A549 (cell line): ENCODE data around the gene MPRIP. TPM values are rescaled to one million over a fixed set of nuclear protein-coding genes. Genes with fewer than 3 reads are reported as not detected.

ENCODE experiments used
- BCL3 ChIP-seq: fragments of >200 bp; sonication (Bioruptor Twin); formaldehyde crosslinking; IDR thresholded peaks from 3 replicates; pipeline ENCODE4 v1.6.1; 2016
- CHD4 ChIP-seq: fragments of 200-600 bp; sonication (generic); IDR thresholded peaks from 2 replicates; pipeline ENCODE4 v1.6.1; 2016; ENCODE audit warnings: antibody characterized with exemption, mild to moderate bottlenecking, borderline replicate concordance
- E2F6 ChIP-seq: IDR thresholded peaks from 2 replicates; pipeline ENCODE4 v1.6.1; 2012; ENCODE audit warnings: low read depth, borderline replicate concordance
- ELK1 ChIP-seq: fragments of 150-350 bp; IDR thresholded peaks from 2 replicates; pipeline ENCODE4 v1.6.1; 2014; ENCODE audit warnings: low read depth, mild to moderate bottlenecking, low read length
- FOSL2 ChIP-seq, 2 experiments: fragments of 450-650 bp in 1 of 2; fragments of >200 bp in 1 of 2; sonication (Bioruptor Twin) in 1 of 2; formaldehyde crosslinking; IDR thresholded peaks; 2 replicates each; pipeline versions ENCODE4 v1.5.0 to v1.6.1; 2016 to 2020; ENCODE audit warnings: mild to moderate bottlenecking in 1 of 2, moderate library complexity in 1 of 2
- GATA3 ChIP-seq: IDR thresholded peaks from 2 replicates; pipeline ENCODE4 v1.6.1; 2012; ENCODE audit warnings: borderline replicate concordance
- HEYL ChIP-seq: fragments of 250-450 bp; sonication (Bioruptor Pico); IDR thresholded peaks from 2 replicates; pipeline ENCODE4 v1.8.0; 2021; ENCODE audit warnings: mild to moderate bottlenecking, moderate library complexity
- HMGXB4 ChIP-seq: fragments of 250-450 bp; sonication (Bioruptor Pico); IDR thresholded peaks from 2 replicates; pipeline ENCODE4 v1.5.0; 2021; ENCODE audit warnings: mild to moderate bottlenecking, moderate library complexity, borderline replicate concordance
- HOXB5 ChIP-seq: fragments of 250-450 bp; sonication (Bioruptor Pico); IDR thresholded peaks from 2 replicates; pipeline ENCODE4 v1.5.0; 2020; ENCODE audit warnings: mild to moderate bottlenecking, moderate library complexity
- JUN ChIP-seq, 2 experiments: fragments of >200 bp; sonication (Bioruptor Twin); formaldehyde crosslinking; IDR thresholded peaks; 2 replicates in 1 of 2; 3 replicates in 1 of 2; pipeline ENCODE4 v1.6.1; 2016 to 2017
- MAX ChIP-seq: IDR thresholded peaks from 2 replicates; pipeline ENCODE4 v1.6.1; 2012
- NR3C1 ChIP-seq: fragments of >200 bp; sonication (Bioruptor Twin); formaldehyde crosslinking; IDR thresholded peaks from 3 replicates; pipeline ENCODE4 v1.6.1; 2017
- RAD21 ChIP-seq, 2 experiments: fragments of >200 bp in 1 of 2; sonication (Bioruptor Twin) in 1 of 2; formaldehyde crosslinking in 1 of 2; IDR thresholded peaks in 1 of 2; conservative IDR thresholded peaks in 1 of 2; 2 replicates in 1 of 2; 3 replicates in 1 of 2; pipeline ENCODE4 v1.6.1; 2012 to 2018; ENCODE audit warnings: inconsistent platforms in 1 of 2
- REST ChIP-seq: fragments of 200-600 bp; sonication (generic); IDR thresholded peaks from 2 replicates; pipeline ENCODE4 v1.6.1; 2016; ENCODE audit warnings: antibody characterized with exemption, mild to moderate bottlenecking, moderate library complexity
- SMC3 ChIP-seq: fragments of >200 bp; sonication (Bioruptor Twin); formaldehyde crosslinking; IDR thresholded peaks from 3 replicates; pipeline ENCODE4 v1.6.1; 2018; ENCODE audit warnings: inconsistent platforms
- SREBF2 ChIP-seq: fragments of 450-650 bp; IDR thresholded peaks from 2 replicates; pipeline ENCODE4 v1.6.1; 2014; ENCODE audit warnings: mild to moderate bottlenecking, moderate library complexity
- TFCP2L1 ChIP-seq: fragments of 250-450 bp; sonication (Bioruptor Pico); IDR thresholded peaks from 2 replicates; pipeline ENCODE4 v1.5.0; 2021; ENCODE audit warnings: mild to moderate bottlenecking
- USF2 ChIP-seq: fragments of 450-650 bp; IDR thresholded peaks from 2 replicates; pipeline ENCODE4 v1.6.1; 2014; ENCODE audit warnings: antibody characterized with exemption
- ZNF302 ChIP-seq: fragments of 250-450 bp; sonication (Bioruptor Pico); IDR thresholded peaks from 2 replicates; pipeline ENCODE4 v1.9.0; 2021; ENCODE audit warnings: inconsistent platforms, mild to moderate bottlenecking, moderate library complexity
- polyA plus RNA-seq, 4 experiments: library from polyadenylated mRNA; depleted of rRNA in 3 of 4; stranded (reverse); fragments of >200 nt; fragmentation: RNase III in 1 of 4; extraction: RNeasy Plus Mini Kit Qiagen cat#74134 plus additional on column Dnase treatment in 1 of 4; gene quantifications; 2 replicates in 3 of 4; 3 replicates in 1 of 4; pipeline ENCODE4 v1.2.3, GENCODE V29; 2011 to 2017

Gene MPRIP
- polyA plus RNA-seq, 2 of the 4 experiments (the other 2 are of a cell fraction), result 147 to 228 TPM

- TF ChIP-seq USF2 (peak; percentile 96), HEYL (CRISPR knock-in tag) (no peak), SREBF2 (no peak; the same call in 1 of the 2 replicates), JUN (IDR thresholded peaks at IDR 0.05) (peak in 1 of 2 experiments; percentile 68; a peak in 1 of 5 replicates), CHD4 (no peak), FOSL2 (IDR thresholded peaks at IDR 0.05) (no peak), FOSL2 (CRISPR knock-in tag; IDR thresholded peaks at IDR 0.05) (0 out of 2 replicates have a peak, but pooled peaks have one; percentile 12), BCL3 (no peak), ELK1 (no peak), HOXB5 (CRISPR knock-in tag) (no peak; the same call in 1 of the 2 replicates), GATA3 (peak; percentile 78), ZNF302 (CRISPR knock-in tag) (no peak), E2F6 (peak; percentile 87), SMC3 (no peak), NR3C1 (no peak), REST (no peak), TFCP2L1 (CRISPR knock-in tag) (no peak; the same call in 1 of the 2 replicates), HMGXB4 (CRISPR knock-in tag) (no peak; the same call in 1 of the 2 replicates), MAX (peak; percentile 100), RAD21 (conservative IDR thresholded peaks at IDR 0.05 in 1 of 2, IDR thresholded peaks at IDR 0.05 in 1 of 2) (no peak)
Observed at GRCh38 chr17:17206124-17206912, 164.1 kb downstream of the MPRIP start, which contains the start of gene PLD6 (continued).
